NCI-H226 (cell line): ENCODE measurements around the gene PHACTR3.

Experiments used
- DNase-seq: peaks from one replicate; pipeline ENCODE4 v3.0.0-alpha.2; 2015

PHACTR3 gene

GRCh38 chr20:59575216-59575615 is 29.1 kb upstream of the PHACTR3 start:
- DNase-seq: no peak

GRCh38 chr20:59575653-59576052 is 28.7 kb upstream of the PHACTR3 start:
- DNase-seq: no peak

DNA sequence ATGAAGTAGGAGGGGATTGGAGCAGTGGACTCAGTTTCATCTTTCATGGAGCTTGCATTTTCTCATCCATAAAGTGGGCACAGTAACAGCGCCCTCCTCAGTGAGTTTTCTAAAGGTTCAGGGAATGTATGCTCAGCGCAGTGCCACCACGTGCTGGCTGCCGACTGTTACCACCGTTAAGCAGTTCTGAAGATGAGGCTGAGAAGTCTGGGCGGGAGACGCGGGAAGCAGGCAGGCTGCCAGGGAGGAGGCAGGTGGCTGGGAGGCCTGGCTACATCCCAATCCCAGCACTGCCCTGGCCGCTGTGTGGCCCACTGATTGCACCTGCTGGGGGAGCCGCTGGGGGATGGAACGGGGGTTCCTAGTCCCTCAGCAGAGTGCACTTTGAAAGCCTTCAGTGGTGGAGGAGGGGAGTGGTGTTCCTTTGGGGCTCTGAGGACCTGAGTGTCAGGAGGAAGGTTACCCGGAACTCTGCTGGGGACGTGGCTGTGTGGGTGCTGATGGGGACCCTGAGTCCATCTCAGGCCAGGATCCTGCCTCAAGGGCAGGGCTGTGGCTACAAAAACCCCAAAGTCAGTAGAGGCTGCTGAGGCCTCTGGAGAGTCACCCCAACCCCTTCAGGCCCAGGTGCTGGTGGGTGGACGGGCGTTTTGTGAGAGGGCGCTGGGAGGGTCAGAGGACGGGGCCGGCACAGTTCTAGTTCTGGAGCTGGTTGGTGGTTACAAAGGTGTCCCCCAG is 28.0 kb upstream of the PHACTR3 start:
- DNase-seq: no peak

- DNase-seq: no peak
Observed at GRCh38 chr20:59577037-59577808, 27.1 kb upstream of the PHACTR3 start.

DNA sequence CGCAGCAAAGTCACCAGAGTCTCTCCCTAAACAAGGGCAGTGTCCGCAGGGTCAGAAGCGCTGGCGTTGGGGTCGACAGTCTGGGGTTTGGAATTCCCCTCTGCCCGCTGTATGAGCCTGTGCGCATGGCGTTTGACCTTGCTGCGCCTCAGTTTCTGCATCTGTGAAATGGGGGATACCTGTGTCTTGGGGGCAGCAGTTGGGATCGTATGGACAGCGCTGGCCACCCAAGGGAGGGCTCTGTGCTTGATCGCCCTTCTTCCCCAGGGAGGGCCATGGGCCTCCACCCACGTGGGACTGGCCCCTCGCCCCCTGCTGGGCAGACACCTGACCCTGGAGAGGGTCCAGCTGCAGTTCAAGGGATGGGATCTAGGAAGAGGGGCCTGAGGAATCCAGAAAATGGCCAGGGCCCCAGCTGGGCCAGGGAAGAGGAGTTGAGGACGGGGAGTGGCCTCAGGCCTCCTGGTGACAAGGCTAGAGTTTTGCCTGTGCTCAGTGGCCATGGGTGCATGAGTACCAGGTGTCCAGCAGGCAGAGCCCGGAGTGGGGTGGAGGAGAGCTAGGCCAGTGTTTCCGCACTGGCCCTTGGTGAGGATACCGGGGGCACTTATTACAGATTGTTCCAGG is 26.4 kb upstream of the PHACTR3 start:
- DNase-seq: no peak

DNA sequence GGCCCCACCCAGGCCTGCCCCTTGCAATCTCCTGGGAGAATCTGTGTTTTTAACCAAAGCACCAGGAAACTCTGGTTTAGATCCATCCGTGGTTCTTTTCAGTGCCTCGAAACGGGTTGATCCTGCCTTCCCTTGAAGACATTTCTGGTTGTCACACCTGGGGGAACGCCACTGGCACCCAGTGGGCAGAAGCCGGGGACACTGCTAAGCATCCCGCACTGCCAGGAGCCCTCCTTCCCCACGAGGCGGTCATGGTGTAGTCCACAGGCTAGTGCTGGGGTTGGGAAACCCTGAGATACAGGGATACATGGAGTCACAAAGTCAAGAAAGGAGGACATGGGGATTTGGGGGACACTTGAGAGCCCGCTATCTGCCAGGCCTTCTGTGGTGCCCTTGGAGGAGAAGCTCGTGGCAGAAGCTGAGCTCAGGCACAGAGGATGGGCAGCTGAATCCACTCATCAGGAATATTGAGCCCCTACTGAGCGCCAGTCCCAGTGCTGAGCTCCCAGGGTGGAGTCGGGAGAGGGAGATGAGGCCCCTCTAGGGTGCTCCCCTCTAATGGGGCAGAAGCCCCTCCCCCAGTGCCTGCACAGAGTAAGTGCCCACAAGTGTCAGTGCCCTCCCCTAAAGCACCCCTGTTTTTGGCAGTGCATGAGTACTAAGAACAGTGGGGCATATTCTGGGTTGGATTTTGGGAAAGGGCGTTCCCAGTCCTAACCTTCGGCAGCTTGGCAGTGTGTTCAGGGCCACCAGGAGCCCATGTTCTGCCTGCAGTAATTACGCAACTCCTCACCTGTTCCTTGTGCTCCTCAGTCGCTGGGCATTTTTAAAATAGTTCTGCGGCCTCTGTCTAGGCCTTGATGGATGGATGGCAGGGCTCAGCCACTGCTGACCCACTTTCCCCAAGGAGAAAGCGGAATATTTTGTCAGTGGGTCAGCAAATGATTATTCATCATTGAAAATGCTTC is 25.6 kb upstream of the PHACTR3 start:
- no peak for DNase-seq

- no peak for DNase-seq
Observed at GRCh38 chr20:59579404-59580145, 24.8 kb upstream of the PHACTR3 start.

DNA sequence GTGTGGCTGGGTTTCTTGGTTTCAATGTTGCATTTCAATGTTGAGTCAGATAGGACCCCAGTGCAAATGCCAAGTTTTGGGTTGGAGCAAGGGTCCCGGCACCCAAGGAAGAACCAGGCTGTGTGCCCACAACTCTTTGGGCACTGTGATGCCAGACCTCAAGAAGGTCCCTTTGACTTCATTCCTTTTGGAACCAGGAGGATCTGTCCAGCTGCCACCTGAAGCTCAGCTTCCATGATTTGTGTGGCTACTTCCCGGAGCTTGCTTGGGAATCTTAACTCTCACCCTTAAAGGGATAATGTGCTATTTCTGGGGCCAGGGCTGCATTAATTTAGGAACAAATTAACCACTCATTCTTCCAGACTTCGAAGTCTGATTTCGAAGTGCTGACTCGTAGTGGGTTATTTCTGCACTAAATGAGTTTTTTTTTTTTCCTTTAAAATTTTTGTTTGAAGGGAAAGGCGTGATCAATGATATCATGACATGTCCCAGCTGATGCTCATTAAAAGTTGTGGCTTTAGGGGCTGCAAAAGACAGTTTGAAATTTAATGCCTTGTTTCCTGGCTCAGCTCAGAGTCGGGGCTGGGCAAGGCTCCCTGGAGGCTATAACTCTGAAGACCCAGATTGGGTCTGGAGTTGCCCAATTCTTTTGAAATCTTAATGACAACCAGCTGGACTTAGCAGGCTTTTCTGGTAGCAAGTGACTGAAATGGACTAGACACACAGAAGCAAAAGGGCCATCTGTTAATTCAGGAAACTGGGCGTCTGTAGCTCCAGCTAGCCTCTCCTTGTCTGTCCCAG is 24.0 kb upstream of the PHACTR3 start:
- DNase-seq: no peak

- DNase-seq: no peak
Observed at GRCh38 chr20:59580991-59581401, 23.3 kb upstream of the PHACTR3 start.

DNA sequence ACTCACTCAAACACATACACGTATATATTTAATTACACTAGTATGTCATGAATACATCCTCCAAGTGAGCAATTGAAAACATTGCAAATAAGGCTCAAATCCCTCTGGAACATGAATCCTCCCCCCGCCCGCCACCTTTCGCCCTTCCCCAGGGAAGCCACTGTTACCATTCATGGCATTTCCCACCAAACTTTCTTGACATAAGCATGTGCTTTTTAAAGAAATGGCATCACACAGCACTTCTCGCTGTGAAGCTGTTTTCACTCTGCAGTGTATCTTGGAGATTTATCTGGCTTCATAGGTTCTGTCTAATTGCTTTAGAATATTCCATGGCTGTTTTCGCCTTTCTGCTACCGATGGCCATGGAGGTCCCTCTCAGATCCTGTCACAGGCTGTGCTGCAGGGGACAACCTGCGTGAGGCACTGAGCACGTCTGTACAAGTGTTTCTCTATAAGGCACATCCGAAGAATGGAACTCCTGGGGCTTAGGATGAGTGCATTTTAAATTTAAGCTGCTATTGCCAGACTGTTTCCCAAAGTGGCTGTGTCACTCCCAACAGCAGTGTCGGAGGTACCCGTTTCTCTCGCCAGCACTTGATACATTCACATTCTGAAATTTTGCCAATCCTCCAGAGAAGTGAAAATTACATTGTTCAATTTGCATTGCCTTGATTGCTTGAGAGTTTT is 22.2 kb upstream of the PHACTR3 start:
- no peak for DNase-seq

DNA sequence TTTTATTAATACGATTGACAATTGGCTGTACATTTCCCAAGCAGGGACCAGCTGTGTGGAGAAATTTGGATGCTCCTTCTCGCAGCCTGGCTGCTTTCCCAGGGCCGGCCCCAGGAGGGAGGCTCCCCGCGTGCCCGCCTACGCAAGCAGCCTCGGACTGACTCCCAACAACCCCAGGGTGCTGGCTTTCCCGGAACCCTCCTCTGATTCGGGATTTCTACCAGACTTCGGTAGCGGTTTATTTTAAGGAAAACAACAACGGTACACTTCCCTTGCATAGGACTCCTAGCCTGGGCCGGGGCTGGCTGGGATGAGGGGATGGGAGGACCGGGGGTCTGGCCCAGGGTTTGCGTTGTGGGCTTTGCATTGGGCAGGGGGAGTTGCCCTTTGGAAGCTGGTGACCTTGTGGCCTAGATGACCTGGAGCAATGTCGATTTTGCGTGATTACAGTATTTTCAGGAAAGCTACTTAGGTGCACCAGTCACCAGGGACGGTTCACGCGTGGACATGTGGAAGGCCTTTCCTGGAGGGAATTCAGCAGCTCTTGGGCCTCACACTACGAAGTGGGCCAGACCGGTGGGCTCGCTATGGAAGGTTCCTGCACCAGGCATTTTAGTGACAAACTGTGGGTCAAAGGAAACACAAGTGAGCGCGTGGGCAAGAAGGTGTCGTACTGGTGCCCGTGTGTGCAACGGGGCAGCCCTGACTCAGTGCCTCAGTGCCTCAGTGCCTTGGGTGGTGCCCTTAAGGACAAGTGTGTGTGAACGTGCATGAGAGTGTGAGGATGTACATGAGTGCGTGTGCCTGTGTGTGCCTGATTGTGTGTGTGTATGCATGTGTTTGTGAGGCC is 20.7 kb upstream of the PHACTR3 start:
- no peak for DNase-seq

- no peak for DNase-seq
Observed at GRCh38 chr20:59584278-59584925, 19.9 kb upstream of the PHACTR3 start.

DNA sequence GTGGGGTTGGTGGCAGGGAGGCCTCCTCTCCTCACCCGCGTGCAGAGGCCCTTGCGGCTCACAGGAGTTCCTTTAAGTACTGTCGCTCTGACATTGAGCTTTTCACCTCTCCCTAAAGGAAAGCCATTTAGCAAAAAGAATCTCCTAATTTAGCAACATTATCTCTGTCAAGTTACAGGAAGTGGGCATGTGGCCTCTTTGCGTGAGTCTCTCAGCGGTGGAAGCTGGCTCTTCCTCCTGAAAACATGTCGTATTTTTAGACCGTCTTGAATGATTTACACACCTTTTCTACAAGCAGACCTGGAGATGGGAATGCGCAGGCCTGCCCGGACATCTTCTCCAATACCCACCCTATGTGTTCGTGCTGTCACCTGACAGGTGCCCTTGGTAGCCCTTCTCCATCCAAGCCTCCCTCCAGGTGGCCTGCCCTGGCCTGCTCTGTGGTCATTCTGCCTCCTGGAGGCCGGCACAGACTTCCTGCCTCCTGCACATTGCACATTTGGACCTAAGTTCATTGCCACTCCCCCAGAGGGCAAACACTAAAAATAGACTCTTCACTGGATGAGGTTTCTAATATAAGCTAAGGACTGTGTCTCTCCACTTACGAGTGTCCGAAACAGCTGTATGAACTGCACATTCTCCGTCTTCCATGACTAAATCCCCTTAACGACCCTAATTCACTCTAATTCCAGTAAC is 18.5 kb upstream of the PHACTR3 start:
- DNase-seq: no peak

DNA sequence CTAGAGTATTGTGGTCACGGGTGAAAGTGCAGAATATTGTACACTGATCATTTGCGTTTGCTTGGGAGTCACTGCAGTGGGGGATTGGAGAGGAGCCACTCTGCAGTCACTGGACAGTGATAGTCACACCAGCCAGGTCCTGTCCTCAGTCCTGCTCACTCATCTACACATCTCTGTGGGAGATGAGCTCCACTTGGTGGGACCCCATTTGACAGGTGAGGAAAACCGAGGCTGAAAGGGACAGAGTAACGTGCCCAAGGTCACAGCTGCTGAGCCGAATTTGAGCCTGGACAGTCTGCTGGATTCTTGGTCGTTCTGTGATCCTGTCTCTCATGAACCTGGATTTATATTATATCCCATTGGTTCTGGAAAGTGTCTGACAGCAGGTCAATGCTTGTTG is 17.7 kb upstream of the PHACTR3 start:
- DNase-seq: no peak

- DNase-seq: no peak
Observed at GRCh38 chr20:59587570-59587969, 16.8 kb upstream of the PHACTR3 start.

DNA sequence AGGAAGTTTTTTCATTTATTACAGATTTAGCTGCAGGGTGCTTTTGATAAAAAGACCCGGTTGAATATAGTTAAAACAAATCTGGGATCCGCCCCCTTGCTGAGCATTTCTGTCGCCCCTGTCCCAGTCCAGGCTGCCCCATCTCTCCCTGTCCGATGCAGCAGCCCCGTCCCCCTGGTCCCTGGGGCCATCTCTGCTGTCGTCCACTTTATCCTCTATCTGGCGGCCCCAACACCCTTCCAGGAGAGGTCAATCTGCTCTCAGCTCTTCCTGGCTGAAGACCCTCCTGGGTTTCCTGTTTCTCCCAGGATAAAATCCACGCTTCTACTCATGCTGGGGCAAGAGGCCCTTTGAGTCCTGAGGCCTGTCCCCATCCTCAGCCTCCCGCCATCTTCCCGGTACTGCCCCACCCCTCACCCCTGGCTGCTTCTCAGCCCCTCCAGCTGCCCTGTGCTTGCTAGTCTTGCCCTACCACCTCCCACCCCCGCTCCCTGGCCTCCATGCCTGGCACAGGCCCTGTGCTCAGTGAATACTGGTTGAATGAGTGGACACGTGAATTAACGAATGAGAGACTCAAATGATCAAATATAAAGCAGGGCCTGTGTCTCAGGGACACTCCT is 16.0 kb upstream of the PHACTR3 start:
- no peak for DNase-seq

DNA sequence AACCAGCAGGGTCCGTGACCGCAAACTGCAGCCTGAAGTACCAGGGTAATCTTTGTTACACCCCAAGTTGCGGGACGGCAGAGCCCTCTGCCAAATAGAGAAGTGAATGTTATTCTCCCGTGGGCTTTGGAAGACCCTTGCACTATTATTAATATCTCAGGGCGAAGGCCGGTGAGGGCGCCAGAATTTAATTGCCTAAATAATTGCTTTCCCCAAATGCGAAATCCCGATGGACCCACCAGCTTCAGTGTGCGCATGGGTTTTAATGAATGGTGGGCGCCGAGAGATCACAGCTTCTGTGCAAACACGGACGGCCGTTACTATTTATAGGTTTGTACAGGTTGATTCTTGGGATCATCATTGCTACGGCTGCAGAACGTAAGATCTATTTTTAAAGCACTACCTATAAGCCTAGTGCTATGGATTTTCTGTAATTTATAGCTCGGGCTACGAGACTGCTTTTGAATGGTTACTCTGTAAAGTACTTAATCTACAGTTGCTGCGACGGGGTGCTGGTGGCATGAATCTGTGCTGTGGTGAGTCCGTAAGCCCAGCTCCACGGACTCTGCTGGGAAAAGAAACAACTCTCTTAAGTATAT is 15.2 kb upstream of the PHACTR3 start:
- no peak for DNase-seq
